Activated CD4-positive, alpha-beta T cell treated with anti-CD3 and anti-CD28 coated beads, Interleukin-2, amount 50 U/mL, for 1 hour (primary cell): ENCODE measurements around the gene POLDIP3.
"Not testable (repeated sequence)": the region's sequence is repeated elsewhere in the genome, so short reads cannot be mapped to it uniquely, and the experiment has no call there.

Experiments
- DNase-seq: peaks from one replicate; pipeline ENCODE4 v3.0.0-alpha.2; 2020

POLDIP3 gene

DNA sequence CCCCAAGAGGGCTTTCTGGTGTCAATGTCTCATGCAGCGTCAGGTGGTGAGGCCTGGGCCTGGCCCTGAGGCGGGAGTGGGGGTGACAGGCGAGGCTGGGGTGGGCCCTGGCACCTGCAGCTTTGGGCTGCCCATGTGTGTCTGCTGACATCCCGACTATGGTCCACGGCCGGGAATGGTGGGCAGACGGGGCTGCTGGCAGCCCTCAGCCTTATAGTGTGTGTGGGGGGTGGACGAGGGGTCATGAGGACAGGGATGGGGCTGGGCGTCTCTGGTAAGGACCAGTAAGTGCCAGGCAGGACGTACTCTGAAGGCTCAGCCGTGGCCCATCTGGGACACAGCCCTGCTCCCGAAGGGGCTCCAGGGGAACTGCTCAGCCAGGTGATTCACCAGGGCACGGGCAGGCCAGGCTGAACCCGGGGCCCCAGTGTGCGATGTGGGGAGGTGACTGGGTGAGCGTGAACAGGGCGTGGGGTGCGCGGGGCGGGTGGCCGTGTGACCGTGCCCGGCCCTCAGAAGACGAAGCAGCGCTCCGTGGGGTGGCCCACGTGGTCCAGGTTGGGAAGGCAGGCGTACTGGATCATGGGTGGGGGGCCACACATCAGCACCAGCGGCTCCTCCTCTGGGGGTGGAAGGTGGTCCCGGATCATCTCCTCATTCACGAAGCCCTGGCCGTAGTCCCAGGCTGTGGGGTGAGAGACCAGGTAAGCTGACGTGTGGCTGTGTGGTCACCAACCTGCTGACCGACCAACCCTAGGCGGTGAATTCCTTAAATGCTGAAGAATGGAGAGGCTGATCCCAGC, 4.8 kb upstream of the POLDIP3 start:
- no peak for DNase-seq

DNA sequence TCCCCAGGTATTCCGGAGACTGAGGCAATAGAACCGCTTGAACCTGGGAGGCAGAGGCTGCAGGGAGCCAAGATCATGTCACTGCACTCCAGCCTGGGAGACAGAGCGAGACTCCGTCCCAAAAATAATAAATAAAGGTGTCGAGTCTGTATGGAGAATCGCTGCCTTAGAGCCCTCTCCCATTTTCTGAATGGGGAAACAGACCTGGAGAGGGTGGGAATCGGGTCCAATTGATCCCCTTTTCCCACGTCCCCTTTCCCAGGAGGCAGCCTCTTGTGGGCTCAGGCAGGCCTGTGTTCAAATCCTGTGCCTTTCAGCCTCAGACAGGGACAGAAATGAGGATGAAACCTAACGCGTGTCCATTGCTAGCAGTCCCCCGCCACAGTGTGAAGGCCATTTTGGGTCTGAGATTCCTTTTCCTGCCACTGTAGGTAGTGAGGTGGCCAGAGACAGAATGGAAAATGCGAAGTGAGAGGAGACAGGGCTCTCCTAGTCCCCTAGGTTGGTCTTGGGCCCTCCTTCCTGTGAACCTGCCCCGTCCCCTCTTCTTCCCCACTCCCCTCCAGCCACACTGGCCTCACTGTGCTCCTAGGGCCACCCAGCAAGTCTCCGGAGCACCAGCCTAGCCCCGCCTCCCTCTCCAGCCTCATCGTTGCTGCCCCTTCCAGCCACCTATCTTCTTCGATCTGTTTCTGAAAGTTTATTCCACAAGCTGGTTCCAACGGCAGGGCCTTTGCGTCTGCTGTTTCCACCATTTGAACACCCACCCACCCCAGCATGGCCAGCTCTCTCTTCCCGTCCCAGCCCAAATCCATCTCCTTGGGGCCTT, 2.7 kb upstream of the POLDIP3 start:
- DNase-seq, result no peak

- DNase-seq, result not testable (repeated sequence)
These were observed 1.1 kb upstream of the POLDIP3 start for GRCh38 chr22:42615860-42616175.

- peak; percentile 72 for DNase-seq
These were observed 593 bp upstream of the POLDIP3 start for GRCh38 chr22:42615092-42615859.

DNA sequence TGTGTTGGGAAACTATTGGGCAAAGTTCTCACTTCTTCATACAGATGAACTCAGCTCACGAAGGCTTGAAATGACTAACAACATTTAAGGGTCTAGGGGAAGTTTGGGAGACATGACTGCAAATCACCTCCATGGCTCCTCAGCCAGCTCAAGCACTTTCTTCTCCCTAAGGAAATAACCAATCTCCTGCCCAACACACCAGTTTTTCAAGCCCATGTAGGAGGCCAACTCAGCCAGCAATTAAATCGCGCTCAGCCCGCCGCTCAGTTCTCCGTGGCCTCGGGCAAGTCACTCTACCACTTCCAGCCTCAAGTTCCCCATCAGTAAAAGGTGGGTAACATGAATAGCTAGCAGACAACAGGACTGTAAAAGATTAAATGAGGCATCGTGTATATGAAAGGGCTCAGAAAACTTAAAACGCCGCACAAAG, 796 bp downstream of the POLDIP3 start:
- no peak for DNase-seq

DNA sequence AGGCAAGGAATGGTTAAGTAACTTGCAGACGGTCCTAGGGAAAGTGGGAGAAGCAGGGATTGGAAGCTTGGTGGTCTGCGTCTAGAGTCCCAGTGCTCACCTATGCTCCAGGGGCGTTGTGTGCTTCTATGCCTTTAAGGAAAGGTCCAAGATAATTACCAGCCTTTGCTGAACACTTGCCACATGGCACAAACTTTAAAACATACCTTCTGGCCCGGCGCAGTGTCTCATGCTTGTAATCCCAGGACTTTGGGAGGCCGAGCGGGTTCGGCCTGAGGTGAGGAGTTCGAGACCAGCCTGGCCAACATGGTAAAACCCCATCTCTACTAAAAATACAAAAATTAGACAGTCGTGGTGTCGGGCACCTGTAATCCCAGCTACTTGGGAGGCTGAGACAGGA, 2.3 kb downstream of the POLDIP3 start:
- DNase-seq, result no peak

- DNase-seq, result no peak
These were observed 3.6 kb downstream of the POLDIP3 start for GRCh38 chr22:42611051-42611450.

DNA sequence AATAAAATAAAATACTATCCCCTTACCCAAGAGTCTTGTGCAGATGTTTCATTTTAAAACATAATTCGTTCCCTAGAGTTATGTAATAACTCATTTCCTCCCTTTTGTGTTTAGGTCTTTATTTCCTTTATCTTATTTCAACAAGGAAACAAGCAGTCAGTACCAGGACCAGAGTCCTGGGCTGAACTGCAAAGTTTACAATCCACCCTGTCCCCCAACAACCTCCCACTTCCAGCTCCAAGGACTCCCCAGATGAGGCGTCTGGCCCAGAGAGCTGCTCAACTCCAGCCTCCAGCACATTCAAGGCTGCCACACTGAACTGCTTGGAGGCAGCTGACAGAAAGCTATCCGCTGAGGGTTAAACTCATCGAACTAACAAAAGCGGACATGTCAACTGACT, 4.5 kb downstream of the POLDIP3 start:
- DNase-seq, result no peak

DNA sequence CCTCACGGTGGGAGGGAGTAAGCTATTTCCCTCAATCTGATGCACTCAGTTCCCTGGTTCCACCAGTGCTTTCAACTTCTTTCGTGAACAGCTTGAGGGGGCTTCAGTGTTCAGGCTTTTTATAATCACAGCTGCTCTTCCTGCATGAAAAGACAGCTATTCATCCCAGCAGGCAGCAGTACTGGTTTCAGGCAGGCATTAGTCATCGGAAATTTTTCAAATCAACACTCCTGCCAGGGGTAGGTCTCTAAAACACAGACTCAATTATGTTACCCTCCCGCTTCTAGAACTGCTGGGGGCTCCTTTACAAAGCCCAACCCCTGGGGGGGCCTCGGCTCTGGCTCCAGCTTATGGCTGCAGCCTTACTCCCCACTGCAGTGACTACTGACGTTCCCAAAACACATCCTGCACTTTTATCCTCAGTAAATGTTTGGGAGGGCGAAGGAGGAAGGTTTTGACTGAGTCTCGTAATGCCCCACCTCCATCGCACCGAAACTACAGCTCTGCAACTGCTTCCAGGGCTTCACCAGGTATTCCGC, 5.8 kb downstream of the POLDIP3 start:
- no peak for DNase-seq

- DNase-seq, result no peak
These were observed 6.4 kb downstream of the POLDIP3 start for GRCh38 chr22:42608136-42608822.

GRCh38 chr22:42607641-42608040, 7.0 kb downstream of the POLDIP3 start:
- DNase-seq, result not testable (repeated sequence)

GRCh38 chr22:42604403-42604802, 10.3 kb downstream of the POLDIP3 start:
- DNase-seq, result no peak

DNA sequence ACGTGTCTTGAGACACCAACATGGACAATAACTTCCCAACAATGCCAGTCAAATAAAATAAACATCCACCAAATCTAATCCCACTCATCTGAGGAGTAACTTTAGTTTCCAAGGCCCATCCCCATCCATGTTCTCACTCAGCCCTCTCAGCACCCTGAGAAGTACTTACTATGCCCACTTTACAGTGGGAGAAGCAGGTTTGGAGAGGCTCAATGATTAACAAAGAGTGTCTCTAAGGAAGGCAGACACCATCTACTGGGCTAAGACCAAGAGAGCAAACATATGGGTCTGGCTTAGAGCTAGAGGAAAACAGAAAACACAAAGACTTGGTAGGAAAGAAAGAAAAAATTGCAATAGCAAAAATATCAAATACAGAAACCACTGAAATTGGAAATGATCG, 11.3 kb downstream of the POLDIP3 start:
- no peak for DNase-seq

DNA sequence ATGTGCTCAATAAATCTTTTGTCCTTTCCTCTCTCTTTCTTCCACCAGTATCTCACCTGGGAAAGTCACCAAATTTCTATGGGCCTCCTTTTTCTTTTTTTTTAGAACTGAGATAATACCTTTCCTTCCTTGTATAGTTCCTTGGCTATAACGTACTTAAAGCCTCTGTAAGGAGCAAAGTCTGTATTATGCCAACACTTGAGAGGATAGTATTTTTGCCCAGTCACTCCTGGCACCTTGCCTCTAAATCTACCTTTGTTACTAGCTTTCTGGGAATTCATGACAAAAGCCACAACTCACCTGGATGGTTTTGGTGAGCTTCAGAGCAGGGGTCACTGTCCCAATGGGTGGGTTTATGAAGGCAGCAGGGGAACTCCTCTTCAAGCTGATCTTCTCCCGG, 12.2 kb downstream of the POLDIP3 start:
- DNase-seq, result no peak

DNA sequence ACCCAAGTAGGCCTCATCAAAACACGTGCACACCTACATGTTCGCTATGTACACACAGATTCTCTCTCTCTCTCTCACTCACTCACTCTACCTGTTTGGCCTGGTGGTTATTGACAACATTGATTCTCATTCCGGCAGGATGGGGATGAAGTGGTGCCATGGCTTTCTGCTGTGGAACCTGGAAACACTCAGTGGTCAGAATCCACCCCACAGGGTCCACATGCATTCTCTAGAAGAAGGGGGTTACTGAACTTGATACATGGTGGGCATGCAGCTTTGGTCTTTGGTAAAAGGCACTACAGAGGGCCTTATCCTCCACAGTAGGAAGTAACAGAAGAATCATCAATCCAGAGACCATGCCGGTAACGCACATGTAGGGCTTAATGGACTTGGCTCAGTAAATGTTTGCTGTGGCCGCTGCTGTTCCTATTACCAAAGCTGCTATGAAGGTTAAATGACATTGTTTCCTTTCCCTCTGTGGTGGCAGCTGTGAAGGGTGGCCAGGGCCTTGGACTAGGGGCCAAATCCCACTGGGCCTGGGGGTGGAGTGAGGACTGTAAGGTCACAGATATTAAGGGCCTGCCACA, 12.7 kb downstream of the POLDIP3 start:
- no peak for DNase-seq

DNA sequence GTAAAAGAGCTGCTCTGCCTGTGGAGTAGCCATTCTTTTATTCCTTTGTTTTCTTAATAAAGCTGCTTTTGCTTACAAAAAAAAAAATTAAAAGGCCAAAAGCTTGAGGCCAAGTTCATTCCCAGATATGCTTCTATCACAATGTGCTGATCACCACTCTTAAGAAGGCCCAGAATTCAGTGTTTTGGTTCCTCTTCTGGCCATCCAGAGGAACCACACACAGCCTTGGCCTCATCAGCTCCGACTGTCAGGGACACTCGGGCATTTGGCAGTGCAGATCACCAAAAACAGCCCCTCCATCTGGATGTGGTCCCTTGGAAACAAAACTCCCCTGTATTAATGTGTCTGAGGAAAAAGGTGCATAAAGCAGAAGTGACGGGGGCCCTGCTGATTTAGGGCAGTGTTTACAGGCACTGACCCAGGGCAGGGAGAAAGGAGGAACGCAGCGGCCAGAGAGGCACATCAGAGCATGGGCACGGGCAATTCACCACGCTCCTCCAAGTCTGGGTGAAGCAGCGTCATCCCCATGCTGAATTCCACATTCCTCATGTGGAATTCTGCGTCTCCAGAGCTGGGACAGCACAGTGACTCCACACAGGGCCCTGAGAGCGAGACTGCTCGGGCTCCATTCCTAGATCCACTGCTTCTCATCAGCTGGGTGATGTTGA, 17.7 kb downstream of the POLDIP3 start:
- DNase-seq, result no peak

- no peak for DNase-seq
These were observed 18.3 kb downstream of the POLDIP3 start for GRCh38 chr22:42596336-42596735.

- no peak for DNase-seq
These were observed 19.2 kb downstream of the POLDIP3 start for GRCh38 chr22:42595434-42595833.

GRCh38 chr22:42591987-42592386, 22.7 kb downstream of the POLDIP3 start:
- no peak for DNase-seq

DNA sequence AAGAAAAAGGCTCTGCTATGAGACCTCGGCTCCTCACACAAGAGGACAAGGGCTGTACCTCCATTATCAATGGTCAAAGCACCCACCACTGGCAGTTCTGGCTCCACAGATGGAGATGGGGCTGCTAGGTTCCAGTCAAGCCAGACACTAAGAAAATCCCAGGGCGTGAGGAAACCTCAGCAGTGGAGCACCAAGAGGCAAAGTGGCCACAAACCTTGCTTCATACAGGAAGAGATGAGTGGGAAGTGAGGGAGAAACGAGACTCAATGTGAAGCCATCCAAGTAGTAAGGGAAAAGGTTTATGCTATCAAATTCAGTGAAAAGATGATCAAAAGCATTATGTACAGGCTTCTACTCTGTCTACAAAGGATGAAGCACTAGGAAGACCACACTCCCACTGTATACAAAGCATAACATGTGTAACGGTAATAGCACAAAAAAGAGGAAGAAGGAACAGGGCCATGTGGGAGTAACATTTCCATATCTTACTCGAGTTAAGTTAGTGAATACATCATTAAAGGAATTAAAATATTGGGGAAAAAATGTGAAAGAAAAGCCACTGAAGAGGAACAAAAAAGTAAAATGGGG, 27.0 kb downstream of the POLDIP3 start:
- DNase-seq, result no peak

GRCh38 chr22:42586381-42586780, 28.3 kb downstream of the POLDIP3 start:
- no peak for DNase-seq
